Measurements from ENCODE around the gene CARD6. TPM values are rescaled to one million over a fixed set of nuclear protein-coding genes. Genes with fewer than 3 reads are reported as not detected.
"Not testable (repeated sequence)": the region's sequence is repeated elsewhere in the genome, so short reads cannot be mapped to it uniquely, and the experiment has no call there.

Gene CARD6
- total RNA-seq, 1 donor = 11.7 TPM

DNA sequence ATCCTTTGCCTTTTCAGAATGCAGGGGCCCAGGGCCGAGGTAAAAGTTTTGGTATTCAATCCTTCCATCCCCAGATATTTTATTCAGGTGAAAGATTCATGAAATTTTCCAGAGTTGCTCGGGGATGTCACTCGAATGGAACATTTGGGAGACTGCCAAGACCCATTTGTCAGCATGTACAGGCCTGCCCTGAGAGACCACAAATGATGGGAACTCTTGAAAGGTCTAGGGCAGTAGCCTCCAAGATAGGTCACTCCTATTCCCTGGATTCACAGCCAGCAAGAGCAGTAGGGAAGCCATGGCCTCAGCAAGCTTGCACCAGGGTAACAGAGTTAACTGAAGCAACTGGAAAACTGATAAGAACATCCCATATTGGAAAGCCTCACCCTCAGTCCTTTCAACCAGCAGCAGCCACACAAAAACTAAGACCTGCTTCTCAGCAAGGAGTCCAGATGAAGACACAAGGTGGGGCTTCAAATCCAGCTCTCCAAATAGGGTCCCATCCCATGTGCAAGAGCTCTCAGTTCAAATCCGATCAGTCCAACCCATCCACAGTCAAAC lies 12.5 kb downstream of the CARD6 start:
- DNase-seq (ENCODE audit: low read depth) = no peak
- H3K4me3 ChIP-seq (ENCODE audit: low read depth, low read length) = no peak overlapping the region

GRCh38 chr5:40860711-40861110 lies 19.5 kb downstream of the CARD6 start:
- DNase-seq (ENCODE audit: low read depth) = no peak
- no peak for TF ChIP-seq CTCF (IDR thresholded peaks at IDR 0.05; ENCODE audit: insufficient read depth, low read depth, low read length)

More for the DNA sequence above, 12.5 kb downstream of the CARD6 start:
- no peak for TF ChIP-seq CTCF (IDR thresholded peaks at IDR 0.05; ENCODE audit: insufficient read depth, low read depth, low read length)

DNA sequence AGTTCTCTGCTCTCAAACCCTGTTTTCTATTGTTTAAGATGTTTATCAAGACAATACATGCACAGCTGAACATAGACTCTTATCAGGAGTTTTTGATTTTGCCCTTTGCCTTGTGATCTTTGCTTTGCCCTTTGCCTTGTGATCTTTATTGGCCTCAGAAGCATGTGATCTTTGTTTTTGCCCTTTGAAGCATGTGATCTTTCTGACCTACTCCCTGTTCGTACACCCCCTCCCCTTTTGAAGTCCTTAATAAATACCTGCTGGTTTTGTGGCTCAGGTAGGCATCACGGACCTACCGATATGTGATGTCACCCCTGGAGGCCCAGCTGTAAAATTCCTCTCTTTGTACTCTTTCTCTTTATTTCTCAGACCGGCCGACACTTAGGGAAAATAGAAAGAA lies 23.8 kb downstream of the CARD6 start:
- not testable (repeated sequence) for DNase-seq (ENCODE audit: low read depth); H3K4me3 ChIP-seq (ENCODE audit: low read depth, low read length)

More at GRCh38 chr5:40860711-40861110, 19.5 kb downstream of the CARD6 start:
- no peak overlapping the region for H3K4me3 ChIP-seq (ENCODE audit: low read depth, low read length)

- no peak for DNase-seq (ENCODE audit: low read depth)
- no peak overlapping the region for H3K4me3 ChIP-seq (ENCODE audit: low read depth, low read length)
- no peak for TF ChIP-seq CTCF (IDR thresholded peaks at IDR 0.05; ENCODE audit: insufficient read depth, low read depth, low read length)
Measured at GRCh38 chr5:40866844-40867243, 25.7 kb downstream of the CARD6 start.

- TF ChIP-seq CTCF (IDR thresholded peaks at IDR 0.05; ENCODE audit: insufficient read depth, low read depth, low read length) = no peak
Measured at GRCh38 chr5:40869384-40869783, 28.2 kb downstream of the CARD6 start.

DNA sequence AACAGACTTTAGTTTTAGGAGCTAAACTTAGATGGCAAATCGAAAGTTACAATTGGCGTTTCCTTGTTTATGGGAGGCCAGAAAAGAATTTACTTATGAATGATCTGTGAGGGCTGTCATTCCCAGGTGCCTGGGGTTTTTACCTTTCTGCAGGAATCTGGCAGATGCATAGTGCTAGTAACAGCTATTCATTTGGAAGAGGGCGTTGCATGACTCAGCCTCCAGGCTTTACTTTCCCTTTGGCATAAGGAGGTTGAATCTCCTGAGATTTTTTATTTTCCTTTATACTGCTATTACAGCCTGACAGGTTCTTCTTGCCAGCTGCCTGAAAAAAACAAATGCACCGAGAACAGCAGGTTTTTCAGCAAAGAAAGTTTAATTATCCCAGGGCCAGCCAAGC lies 30.0 kb downstream of the CARD6 start:
- no peak for DNase-seq (ENCODE audit: low read depth)
- no peak for TF ChIP-seq CTCF (IDR thresholded peaks at IDR 0.05; ENCODE audit: insufficient read depth, low read depth, low read length)
- H3K4me3 ChIP-seq (ENCODE audit: low read depth, low read length) = no peak overlapping the region

More at GRCh38 chr5:40869384-40869783, 28.2 kb downstream of the CARD6 start:
- no peak overlapping the region for H3K4me3 ChIP-seq (ENCODE audit: low read depth, low read length)
- no peak for DNase-seq (ENCODE audit: low read depth)

GRCh38 chr5:40872253-40872652 lies 31.1 kb downstream of the CARD6 start:
- H3K4me3 ChIP-seq (ENCODE audit: low read depth, low read length); DNase-seq (ENCODE audit: low read depth): not testable (repeated sequence)

GRCh38 chr5:40873286-40873880 lies 32.2 kb downstream of the CARD6 start:
- no peak for DNase-seq (ENCODE audit: low read depth)
- no peak overlapping the region for H3K4me3 ChIP-seq (ENCODE audit: low read depth, low read length)
- TF ChIP-seq CTCF (IDR thresholded peaks at IDR 0.05; ENCODE audit: insufficient read depth, low read depth, low read length) = no peak

Data from fibroblast of villous mesenchyme (primary cell).